ENCODE results near the gene FXYD3.

The FXYD3 gene

DNA sequence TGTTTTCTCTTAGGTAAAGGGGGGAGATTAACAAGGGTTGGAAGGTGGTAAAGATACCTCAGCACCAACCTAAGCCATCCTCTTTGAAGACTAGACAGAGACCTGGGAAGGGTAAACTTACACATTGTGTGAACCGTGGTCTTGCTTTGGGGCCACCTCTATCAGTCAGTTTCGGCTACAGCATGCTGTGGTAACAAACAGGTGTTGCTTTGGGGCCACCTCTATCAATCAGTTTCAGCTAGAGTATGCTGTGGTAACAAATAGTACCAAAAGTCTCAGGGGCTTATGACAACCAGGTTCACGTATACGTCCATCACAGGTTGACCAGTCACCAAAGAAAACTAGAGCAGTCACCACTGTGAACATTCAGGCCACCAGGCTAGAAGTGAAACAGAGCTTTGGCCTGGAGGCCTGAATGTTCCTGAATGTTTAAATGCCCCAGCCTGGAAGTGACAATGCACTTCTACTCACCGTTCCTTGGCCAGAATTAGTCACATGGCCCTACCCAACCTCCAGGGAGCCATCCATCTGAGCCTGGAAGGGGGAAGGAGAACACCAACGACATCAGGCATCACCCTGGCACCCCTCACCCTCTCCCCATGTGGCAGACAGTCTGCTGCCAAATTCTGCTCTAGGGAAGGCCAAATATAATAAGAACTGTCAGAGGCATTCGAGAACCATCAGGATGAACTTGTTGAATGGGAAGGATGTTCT is 31.3 kb downstream of the FXYD3 start:
- no peak for ATAC-seq
- TF ChIP-seq ZFP3 (CRISPR knock-in tag; IDR thresholded peaks at IDR 0.05) (no peak), ZNF70 (CRISPR knock-in tag; IDR thresholded peaks at IDR 0.05) (no peak), ZNF8 (CRISPR knock-in tag; IDR thresholded peaks at IDR 0.05) (no peak), ZNF565 (CRISPR knock-in tag; conservative IDR thresholded peaks at IDR 0.05; ENCODE audit: low read depth) (no peak), GLIS3 (CRISPR knock-in tag; IDR thresholded peaks at IDR 0.05) (no peak), ZC3H10 (CRISPR knock-in tag; IDR thresholded peaks at IDR 0.05) (no peak), ZFP30 (CRISPR knock-in tag; IDR thresholded peaks at IDR 0.05) (no peak), ESRRG (CRISPR knock-in tag; IDR thresholded peaks at IDR 0.05) (no peak), OSR1 (CRISPR knock-in tag; IDR thresholded peaks at IDR 0.05) (no peak), RARB (CRISPR knock-in tag; IDR thresholded peaks at IDR 0.05) (no peak), ARNTL (CRISPR knock-in tag; IDR thresholded peaks at IDR 0.05; ENCODE audit: borderline replicate concordance, low read depth) (no peak), PPARA (CRISPR knock-in tag; IDR thresholded peaks at IDR 0.05; ENCODE audit: borderline replicate concordance) (no peak)

DNA sequence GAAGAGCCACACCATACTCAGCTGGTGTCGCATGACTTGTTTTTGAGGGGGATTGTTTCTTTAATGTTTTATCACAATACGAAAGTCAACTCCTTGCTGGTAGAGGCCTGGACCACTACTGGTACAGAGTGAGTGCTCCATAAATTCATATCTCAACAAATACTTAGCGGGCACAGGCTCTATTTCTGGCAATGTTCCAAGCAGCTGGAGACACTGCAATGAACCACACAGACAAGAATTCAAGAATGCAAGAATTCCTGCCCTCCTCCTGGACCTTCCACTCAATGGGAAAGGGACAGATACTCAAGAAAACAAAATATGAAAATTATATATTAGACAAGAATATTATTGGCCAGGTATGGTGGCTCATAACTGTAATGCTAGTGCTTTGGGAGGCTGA is 33.8 kb downstream of the FXYD3 start:
- TF ChIP-seq RARB (CRISPR knock-in tag; IDR thresholded peaks at IDR 0.05) = no peak
- TF ChIP-seq, protein P1, sequence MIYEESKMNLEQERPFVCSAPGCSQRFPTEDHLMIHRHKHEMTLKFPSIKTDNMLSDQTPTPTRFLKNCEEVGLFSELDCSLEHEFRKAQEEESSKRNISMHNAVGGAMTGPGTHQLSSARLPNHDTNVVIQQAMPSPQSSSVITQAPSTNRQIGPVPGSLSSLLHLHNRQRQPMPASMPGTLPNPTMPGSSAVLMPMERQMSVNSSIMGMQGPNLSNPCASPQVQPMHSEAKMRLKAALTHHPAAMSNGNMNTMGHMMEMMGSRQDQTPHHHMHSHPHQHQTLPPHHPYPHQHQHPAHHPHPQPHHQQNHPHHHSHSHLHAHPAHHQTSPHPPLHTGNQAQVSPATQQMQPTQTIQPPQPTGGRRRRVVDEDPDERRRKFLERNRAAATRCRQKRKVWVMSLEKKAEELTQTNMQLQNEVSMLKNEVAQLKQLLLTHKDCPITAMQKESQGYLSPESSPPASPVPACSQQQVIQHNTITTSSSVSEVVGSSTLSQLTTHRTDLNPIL (CRISPR knock-in tag; IDR thresholded peaks at IDR 0.05; ENCODE audit: low read depth) = no peak
- TF ChIP-seq, protein P2, sequence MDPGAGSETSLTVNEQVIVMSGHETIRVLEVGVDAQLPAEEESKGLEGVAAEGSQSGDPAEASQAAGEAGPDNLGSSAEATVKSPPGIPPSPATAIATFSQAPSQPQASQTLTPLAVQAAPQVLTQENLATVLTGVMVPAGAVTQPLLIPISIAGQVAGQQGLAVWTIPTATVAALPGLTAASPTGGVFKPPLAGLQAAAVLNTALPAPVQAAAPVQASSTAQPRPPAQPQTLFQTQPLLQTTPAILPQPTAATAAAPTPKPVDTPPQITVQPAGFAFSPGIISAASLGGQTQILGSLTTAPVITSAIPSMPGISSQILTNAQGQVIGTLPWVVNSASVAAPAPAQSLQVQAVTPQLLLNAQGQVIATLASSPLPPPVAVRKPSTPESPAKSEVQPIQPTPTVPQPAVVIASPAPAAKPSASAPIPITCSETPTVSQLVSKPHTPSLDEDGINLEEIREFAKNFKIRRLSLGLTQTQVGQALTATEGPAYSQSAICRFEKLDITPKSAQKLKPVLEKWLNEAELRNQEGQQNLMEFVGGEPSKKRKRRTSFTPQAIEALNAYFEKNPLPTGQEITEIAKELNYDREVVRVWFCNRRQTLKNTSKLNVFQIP (CRISPR knock-in tag; IDR thresholded peaks at IDR 0.05; ENCODE audit: borderline replicate concordance, low read depth) = no peak
- no peak for TF ChIP-seq PPARA (CRISPR knock-in tag; IDR thresholded peaks at IDR 0.05; ENCODE audit: borderline replicate concordance)
- no peak for TF ChIP-seq ZC3H10 (CRISPR knock-in tag; IDR thresholded peaks at IDR 0.05)
- no peak for TF ChIP-seq ARNTL (CRISPR knock-in tag; IDR thresholded peaks at IDR 0.05; ENCODE audit: borderline replicate concordance, low read depth)
- TF ChIP-seq, protein P3, sequence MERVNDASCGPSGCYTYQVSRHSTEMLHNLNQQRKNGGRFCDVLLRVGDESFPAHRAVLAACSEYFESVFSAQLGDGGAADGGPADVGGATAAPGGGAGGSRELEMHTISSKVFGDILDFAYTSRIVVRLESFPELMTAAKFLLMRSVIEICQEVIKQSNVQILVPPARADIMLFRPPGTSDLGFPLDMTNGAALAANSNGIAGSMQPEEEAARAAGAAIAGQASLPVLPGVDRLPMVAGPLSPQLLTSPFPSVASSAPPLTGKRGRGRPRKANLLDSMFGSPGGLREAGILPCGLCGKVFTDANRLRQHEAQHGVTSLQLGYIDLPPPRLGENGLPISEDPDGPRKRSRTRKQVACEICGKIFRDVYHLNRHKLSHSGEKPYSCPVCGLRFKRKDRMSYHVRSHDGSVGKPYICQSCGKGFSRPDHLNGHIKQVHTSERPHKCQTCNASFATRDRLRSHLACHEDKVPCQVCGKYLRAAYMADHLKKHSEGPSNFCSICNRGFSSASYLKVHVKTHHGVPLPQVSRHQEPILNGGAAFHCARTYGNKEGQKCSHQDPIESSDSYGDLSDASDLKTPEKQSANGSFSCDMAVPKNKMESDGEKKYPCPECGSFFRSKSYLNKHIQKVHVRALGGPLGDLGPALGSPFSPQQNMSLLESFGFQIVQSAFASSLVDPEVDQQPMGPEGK (CRISPR knock-in tag; IDR thresholded peaks at IDR 0.05; ENCODE audit: borderline replicate concordance) = no peak
- TF ChIP-seq ZFP3 (CRISPR knock-in tag; IDR thresholded peaks at IDR 0.05) = no peak
- ATAC-seq = no peak

DNA sequence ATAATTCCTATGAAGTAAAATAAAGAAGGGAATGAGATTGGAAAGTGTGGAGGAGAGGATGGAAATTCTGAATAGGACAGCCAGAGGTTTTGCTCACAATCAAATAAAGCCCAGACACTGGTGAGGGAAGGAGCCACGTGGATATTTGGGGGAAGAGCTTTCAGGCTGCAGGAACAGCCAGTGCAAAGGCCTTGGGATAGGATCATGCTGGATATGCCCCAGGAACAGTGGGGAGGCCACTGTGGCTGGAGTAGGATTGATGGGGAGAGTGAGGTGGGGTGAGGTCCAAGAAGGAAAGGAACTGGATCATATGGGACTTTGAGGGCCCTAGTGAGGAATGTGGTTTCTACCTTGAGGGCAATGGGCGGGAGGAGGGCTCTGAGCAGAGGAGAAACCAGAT is 34.8 kb downstream of the FXYD3 start:
- TF ChIP-seq TCF4 (CRISPR knock-in tag; IDR thresholded peaks at IDR 0.05; ENCODE audit: borderline replicate concordance) (no peak), ZNF70 (CRISPR knock-in tag; IDR thresholded peaks at IDR 0.05) (no peak), BACH2 (CRISPR knock-in tag; IDR thresholded peaks at IDR 0.05; ENCODE audit: borderline replicate concordance) (no peak), ZNF8 (CRISPR knock-in tag; IDR thresholded peaks at IDR 0.05) (no peak), ZFP3 (CRISPR knock-in tag; IDR thresholded peaks at IDR 0.05) (no peak), SNAI2 (CRISPR knock-in tag; IDR thresholded peaks at IDR 0.05) (no peak), ARNTL (CRISPR knock-in tag; IDR thresholded peaks at IDR 0.05; ENCODE audit: borderline replicate concordance, low read depth) (no peak), PPARA (CRISPR knock-in tag; IDR thresholded peaks at IDR 0.05; ENCODE audit: borderline replicate concordance) (no peak)
- TF ChIP-seq, protein P2 (CRISPR knock-in tag; IDR thresholded peaks at IDR 0.05; ENCODE audit: borderline replicate concordance, low read depth) = no peak
- TF ChIP-seq, protein P3 (CRISPR knock-in tag; IDR thresholded peaks at IDR 0.05; ENCODE audit: borderline replicate concordance) = no peak
- no peak for ATAC-seq

Data from SK-N-SH treated with all-trans-retinoic acid at 6 μM for 48 hours (cell line).